HepG2 (cell line): ENCODE results near the gene HSD3B7. TPM values are rescaled to one million over a fixed set of nuclear protein-coding genes. Genes with fewer than 3 reads are reported as not detected.
A peak's percentile ranks its signal among the peaks of the same experiment; 100 is the strongest.

Experiments used
- EP300 ChIP-seq, 3 experiments: sonication (generic) in 1 of 3; formaldehyde crosslinking in 1 of 3; IDR thresholded peaks; 2 replicates each; pipeline versions ENCODE4 v1.5.1 to v1.6.1; 2011 to 2020; ENCODE audit warnings: low read depth in 2 of 3, low read length in 2 of 3, borderline replicate concordance in 1 of 3, improper control_type of control experiment in 1 of 3, mild to moderate bottlenecking in 1 of 3, missing genetic modification reagents in 1 of 3, moderate library complexity in 1 of 3
- HNRNPLL ChIP-seq: fragments of 200-400 bp; formaldehyde crosslinking; IDR thresholded peaks from 2 replicates; pipeline ENCODE4 v1.6.1; 2017; ENCODE audit warnings: mild to moderate bottlenecking, low read depth, low read length; ENCODE audit not compliant: poor library complexity, severe bottlenecking
- KMT2A ChIP-seq: sonication (generic); formaldehyde crosslinking; IDR thresholded peaks from 2 replicates; pipeline ENCODE4 v1.4.0; 2020; ENCODE audit warnings: missing genetic modification reagents
- NRL ChIP-seq: sonication (generic); formaldehyde crosslinking; IDR thresholded peaks from 2 replicates; pipeline ENCODE4 v1.5.0; 2020; ENCODE audit warnings: missing genetic modification reagents, mild to moderate bottlenecking, moderate library complexity, borderline replicate concordance
- POLR2AphosphoS2 ChIP-seq: IDR thresholded peaks from 2 replicates; pipeline ENCODE4 v1.6.1; 2011; ENCODE audit warnings: low read depth, low read length, improper control_type of control experiment
- PRMT3 ChIP-seq: sonication (generic); formaldehyde crosslinking; IDR thresholded peaks from 2 replicates; pipeline ENCODE4 v1.8.1; 2022; ENCODE audit warnings: low read depth, mild to moderate bottlenecking, moderate library complexity, missing genetic modification reagents, borderline replicate concordance
- REL ChIP-seq: sonication (generic); formaldehyde crosslinking; conservative IDR thresholded peaks from 2 replicates; pipeline ENCODE4 v1.8.0; 2022; ENCODE audit warnings: mild to moderate bottlenecking, missing genetic modification reagents, moderate library complexity
- UBTF ChIP-seq: sonication (generic); formaldehyde crosslinking; IDR thresholded peaks from 2 replicates; pipeline ENCODE4 v1.4.0; 2020; ENCODE audit warnings: mild to moderate bottlenecking, missing genetic modification reagents
- ZNF329 ChIP-seq: sonication (generic); formaldehyde crosslinking; IDR thresholded peaks from 2 replicates; pipeline ENCODE4 v1.9.0; 2021; ENCODE audit warnings: low read depth, mild to moderate bottlenecking, missing genetic modification reagents
- ZNF367 ChIP-seq: sonication (generic); formaldehyde crosslinking; IDR thresholded peaks from 2 replicates; pipeline ENCODE4 v1.4.0; 2020; ENCODE audit warnings: missing genetic modification reagents, borderline replicate concordance
- ZNF496 ChIP-seq: sonication (generic); formaldehyde crosslinking; IDR thresholded peaks from 2 replicates; pipeline ENCODE4 v1.8.1; 2023; ENCODE audit warnings: mild to moderate bottlenecking, moderate library complexity, missing genetic modification reagents; ENCODE audit not compliant: insufficient replicate concordance
- ZNF629 ChIP-seq: sonication (generic); formaldehyde crosslinking; conservative IDR thresholded peaks from 2 replicates; pipeline ENCODE4 v1.5.0; 2020; ENCODE audit warnings: missing genetic modification reagents
- ZNF703 ChIP-seq: sonication (generic); formaldehyde crosslinking; IDR thresholded peaks from 2 replicates; pipeline ENCODE4 v1.5.1; 2020; ENCODE audit warnings: missing genetic modification reagents, mild to moderate bottlenecking, moderate library complexity, borderline replicate concordance
- ZNF773 ChIP-seq: sonication (generic); formaldehyde crosslinking; IDR thresholded peaks from 2 replicates; pipeline ENCODE4 v1.4.0; 2020; ENCODE audit warnings: missing genetic modification reagents, borderline replicate concordance
- ZSCAN31 ChIP-seq: sonication (generic); formaldehyde crosslinking; IDR thresholded peaks from 2 replicates; pipeline ENCODE4 v1.5.0; 2020; ENCODE audit warnings: low read depth, mild to moderate bottlenecking, missing genetic modification reagents
- polyA plus RNA-seq, 8 experiments: library from polyadenylated mRNA; depleted of rRNA in 3 of 8; stranded (reverse) in 7 of 8; unstranded in 1 of 8; fragments of >200 nt; fragmentation: Illumina TruSeq in 4 of 8; extraction: Trizol in 4 of 8; gene quantifications; 2 replicates each; pipeline versions ENCODE4 v1.2.1 to v1.2.3, GENCODE V29; 2011 to 2016; ENCODE audit warnings: low read depth in 4 of 8, missing spikeins in 1 of 8, mixed read lengths in 1 of 8; ENCODE audit not compliant: insufficient read depth in 1 of 8
- total RNA-seq, 5 experiments: library from RNA; depleted of rRNA; stranded (reverse); fragments of >200 nt; fragmentation: Illumina TruSeq; extraction: Trizol; gene quantifications; 2 replicates each; pipeline ENCODE4 v1.2.3, GENCODE V29; 2016; ENCODE audit warnings: low read depth in 1 of 5
- TF ChIP-seq, protein P1 (sequence below): sonication (generic); formaldehyde crosslinking; IDR thresholded peaks from 2 replicates; pipeline ENCODE4 v1.8.1; 2023; ENCODE audit warnings: mild to moderate bottlenecking, missing genetic modification reagents, borderline replicate concordance
- TF ChIP-seq, protein P2 (sequence below): sonication (generic); formaldehyde crosslinking; IDR thresholded peaks from 2 replicates; pipeline ENCODE4 v1.8.1; 2023; ENCODE audit warnings: missing genetic modification reagents, inconsistent platforms, borderline replicate concordance

The HSD3B7 gene
- total and polyA plus RNA-seq, 2 of the 13 experiments (the other 11 are each of a cell fraction or from before 2014, with no cell fraction given) = 32.9 to 69.7 TPM

DNA sequence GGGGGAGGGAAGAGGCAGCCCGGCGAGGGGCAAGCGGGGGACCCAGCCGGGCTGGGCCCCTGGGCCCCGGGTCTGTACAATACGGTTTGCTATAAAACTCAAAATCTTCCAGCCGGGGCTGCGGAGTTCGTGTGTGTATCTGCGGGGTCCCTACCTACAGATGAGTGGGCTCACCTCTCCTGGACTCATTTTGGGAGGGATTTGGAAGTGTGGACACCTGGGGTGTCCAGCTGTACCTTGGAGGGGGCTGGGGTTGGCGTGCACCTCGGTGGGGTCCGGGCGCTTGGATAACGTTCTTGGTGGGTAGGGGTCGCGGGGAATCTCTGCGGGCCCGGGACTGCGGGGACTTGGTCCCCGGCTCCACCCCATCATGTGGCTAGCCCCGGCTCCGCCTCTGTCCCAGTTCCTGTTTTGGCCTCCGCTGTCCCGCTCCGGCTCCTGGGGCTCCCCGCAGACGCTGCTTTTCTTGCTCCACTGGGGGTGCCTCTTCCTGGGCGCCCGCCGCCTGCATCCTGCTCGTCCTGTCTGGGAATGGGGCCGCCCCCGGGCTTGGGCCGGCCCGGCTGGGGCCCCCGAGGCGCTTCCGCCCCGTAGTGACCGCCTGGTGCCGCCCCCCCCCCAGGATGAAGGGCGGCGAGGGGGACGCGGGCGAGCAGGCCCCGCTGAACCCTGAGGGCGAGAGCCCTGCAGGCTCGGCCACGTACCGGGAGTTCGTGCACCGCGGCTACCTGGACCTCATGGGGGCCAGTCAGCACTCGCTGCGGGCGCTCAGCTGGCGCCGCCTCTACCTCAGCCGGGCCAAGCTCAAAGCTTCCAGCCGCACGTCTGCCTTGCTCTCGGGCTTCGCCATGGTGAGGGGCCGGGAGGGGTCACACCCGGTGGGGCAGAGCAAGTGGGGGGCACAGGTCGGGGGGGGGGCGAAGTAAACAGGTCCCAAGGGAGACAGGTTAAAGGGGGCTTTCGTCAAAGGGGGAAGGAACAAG lies 36.0 kb upstream of the HSD3B7 start, which contains the start of gene ORAI3 (continued):
- TF ChIP-seq UBTF (CRISPR knock-in tag) (peak; percentile 68; the same call in 1 of the 2 replicates), PRMT3 (CRISPR knock-in tag) (no peak), KMT2A (no peak), ZNF496 (CRISPR knock-in tag) (no peak), ZNF629 (peak; percentile 5; the same call in 1 of the 2 replicates), ZNF703 (CRISPR knock-in tag) (0 out of 2 replicates have a peak, but pooled peaks have one; percentile 31), EP300 (IDR thresholded peaks at IDR 0.05; ENCODE audit: low read depth in 2 of 2, low read length in 2 of 2) (no peak), EP300 (CRISPR knock-in tag; IDR thresholded peaks at IDR 0.05; ENCODE audit: borderline replicate concordance) (no peak), REL (no peak), ZNF773 (no peak), HNRNPLL (peak; percentile 50), POLR2AphosphoS2 (no peak), ZSCAN31 (0 out of 2 replicates have a peak, but pooled peaks have one; percentile 53), ZNF329 (CRISPR knock-in tag) (no peak; the same call in 1 of the 2 replicates), NRL (CRISPR knock-in tag) (0 out of 2 replicates have a peak, but pooled peaks have one; percentile 5), ZNF367 (CRISPR knock-in tag) (0 out of 2 replicates have a peak, but pooled peaks have one; percentile 38)
- TF ChIP-seq, protein P1, sequence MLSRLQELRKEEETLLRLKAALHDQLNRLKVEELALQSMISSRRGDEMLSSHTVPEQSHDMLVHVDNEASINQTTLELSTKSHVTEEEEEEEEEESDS (CRISPR knock-in tag) = no peak
- TF ChIP-seq, protein P2, sequence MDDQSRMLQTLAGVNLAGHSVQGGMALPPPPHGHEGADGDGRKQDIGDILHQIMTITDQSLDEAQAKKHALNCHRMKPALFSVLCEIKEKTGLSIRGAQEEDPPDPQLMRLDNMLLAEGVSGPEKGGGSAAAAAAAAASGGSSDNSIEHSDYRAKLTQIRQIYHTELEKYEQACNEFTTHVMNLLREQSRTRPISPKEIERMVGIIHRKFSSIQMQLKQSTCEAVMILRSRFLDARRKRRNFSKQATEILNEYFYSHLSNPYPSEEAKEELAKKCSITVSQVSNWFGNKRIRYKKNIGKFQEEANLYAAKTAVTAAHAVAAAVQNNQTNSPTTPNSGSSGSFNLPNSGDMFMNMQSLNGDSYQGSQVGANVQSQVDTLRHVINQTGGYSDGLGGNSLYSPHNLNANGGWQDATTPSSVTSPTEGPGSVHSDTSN (CRISPR knock-in tag) = no peak; the same call in 1 of the 2 replicates
